Neuron (in vitro differentiated cells): ENCODE results near the gene DPY19L3.
A peak's percentile ranks its signal among the peaks of the same experiment; 100 is the strongest.

Experiments used
- H2AFZ ChIP-seq: one replicate; pipeline ENCODE4 v1.6.1; 2013; ENCODE audit warnings: low read depth, mild to moderate bottlenecking, inconsistent platforms, low read length, moderate library complexity
- H3K27me3 ChIP-seq: one replicate; pipeline ENCODE4 v1.6.1; 2013; ENCODE audit warnings: low read length; ENCODE audit not compliant: insufficient read depth
- H3K36me3 ChIP-seq: one replicate; pipeline ENCODE4 v1.6.1; 2013; ENCODE audit warnings: low read length; ENCODE audit not compliant: insufficient read depth
- H3K4me1 ChIP-seq: one replicate; pipeline ENCODE4 v1.6.1; 2013; ENCODE audit warnings: low read length; ENCODE audit not compliant: insufficient read depth
- H3K4me3 ChIP-seq: 2 replicates; pipeline ENCODE4 v1.5.1; 2013; ENCODE audit warnings: mild to moderate bottlenecking, low read length, moderate library complexity
- H3K9me3 ChIP-seq: one replicate; pipeline ENCODE4 v1.6.1; 2013; ENCODE audit warnings: low read length

The DPY19L3 gene, protein sequence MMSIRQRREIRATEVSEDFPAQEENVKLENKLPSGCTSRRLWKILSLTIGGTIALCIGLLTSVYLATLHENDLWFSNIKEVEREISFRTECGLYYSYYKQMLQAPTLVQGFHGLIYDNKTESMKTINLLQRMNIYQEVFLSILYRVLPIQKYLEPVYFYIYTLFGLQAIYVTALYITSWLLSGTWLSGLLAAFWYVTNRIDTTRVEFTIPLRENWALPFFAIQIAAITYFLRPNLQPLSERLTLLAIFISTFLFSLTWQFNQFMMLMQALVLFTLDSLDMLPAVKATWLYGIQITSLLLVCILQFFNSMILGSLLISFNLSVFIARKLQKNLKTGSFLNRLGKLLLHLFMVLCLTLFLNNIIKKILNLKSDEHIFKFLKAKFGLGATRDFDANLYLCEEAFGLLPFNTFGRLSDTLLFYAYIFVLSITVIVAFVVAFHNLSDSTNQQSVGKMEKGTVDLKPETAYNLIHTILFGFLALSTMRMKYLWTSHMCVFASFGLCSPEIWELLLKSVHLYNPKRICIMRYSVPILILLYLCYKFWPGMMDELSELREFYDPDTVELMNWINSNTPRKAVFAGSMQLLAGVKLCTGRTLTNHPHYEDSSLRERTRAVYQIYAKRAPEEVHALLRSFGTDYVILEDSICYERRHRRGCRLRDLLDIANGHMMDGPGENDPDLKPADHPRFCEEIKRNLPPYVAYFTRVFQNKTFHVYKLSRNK

DNA sequence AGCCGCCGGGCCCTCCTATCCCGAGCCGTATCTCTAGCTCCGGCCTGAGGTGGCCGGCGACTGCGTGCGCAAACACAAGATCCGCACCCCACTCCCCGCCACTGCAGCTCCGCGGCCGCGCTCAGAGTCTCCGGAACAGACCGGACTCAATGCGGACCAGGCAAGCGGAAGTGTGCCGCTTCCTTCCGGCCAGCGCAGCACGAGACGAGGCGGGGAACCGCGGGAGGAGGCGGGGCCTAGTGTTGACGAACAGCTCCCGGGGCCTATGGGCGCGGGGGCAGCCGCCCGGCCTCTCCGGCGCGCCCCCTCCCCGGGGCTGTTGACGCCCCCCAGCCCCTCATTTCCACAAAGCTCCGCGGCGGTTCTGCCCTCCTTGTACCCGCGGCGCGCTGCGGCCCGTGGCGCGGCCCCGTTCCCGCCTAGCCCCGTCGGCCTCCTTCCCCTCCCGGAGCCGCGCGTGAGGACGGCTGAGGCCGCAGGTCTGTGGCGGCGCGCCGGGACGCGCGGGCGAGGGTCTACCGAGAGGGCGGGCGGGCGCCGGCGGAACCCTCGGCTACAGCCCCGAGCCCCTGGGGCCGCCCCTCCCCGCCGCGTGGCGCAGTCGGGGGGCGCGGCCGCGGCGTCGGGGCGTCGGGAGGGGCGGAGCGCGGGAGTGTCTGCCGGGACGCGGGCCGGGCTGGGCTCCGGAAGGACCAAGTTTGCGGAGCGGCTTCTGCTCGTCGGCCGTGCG lies at the start of gene DPY19L3:
Gene DPY19L3, plus strand, starts transcription at position 340 of the 730 bp plus-strand sequence. CDS start 2,484 bp downstream, outside the sequence.
- Histone ChIP-seq H3K36me3 (peaks cover 27% of the 10 kb centered on the region), H3K27me3 (no peaks in the 10 kb centered on the region), H2AFZ (peak within 1 kb of the TSS; percentile 65), H3K4me1 (peaks cover 21% of the 10 kb centered on the region), H3K9me3 (no peaks in the 10 kb centered on the region), H3K4me3 (peak within 1 kb of the TSS; percentile 96)

DNA sequence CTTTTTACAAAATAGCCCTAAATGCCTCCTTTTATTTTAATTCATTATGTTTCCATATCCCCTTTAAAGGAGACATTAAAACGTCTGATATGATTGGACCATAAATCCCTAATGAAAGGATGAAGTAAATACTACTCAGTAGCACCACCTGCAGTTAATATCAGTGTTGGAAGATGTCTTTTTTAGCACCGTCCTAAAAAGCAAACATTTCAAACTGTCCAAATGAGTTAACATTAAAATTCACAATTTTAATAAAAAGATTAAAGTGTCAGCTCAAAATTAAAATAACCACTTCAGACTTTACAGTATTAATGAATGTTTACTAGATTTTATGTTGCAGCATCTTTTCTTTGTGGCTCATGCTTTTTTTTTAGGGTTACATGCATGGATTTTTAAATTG lies 47.9 kb upstream of the DPY19L3 start:
- H3K27me3 ChIP-seq = no peaks in the 10 kb centered on the region
- peaks cover 80% of the 10 kb centered on the region for H3K36me3 ChIP-seq

DNA sequence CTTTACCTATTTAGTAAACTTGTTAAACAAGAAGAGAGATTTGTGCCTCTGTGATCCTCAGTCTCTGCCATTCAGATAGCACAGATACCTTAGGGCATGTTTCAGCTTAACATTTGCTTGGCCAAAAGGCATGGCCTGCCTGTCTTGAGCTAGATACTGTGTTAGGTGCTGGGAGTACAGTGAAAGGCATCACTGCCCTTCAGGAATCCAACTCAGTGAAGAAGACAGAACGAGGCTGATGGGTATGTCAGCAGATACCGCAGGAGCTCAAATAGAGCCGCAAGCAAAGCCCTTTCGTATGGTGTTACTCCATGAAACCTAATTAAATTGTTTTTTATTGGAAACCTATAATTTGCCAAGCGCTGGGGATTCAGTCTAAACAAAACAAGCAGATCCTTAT lies 47.2 kb upstream of the DPY19L3 start:
- Histone ChIP-seq H3K9me3 (no peaks in the 10 kb centered on the region), H3K4me3 (no peak overlapping the region), H2AFZ (no peak overlapping the region), H3K27me3 (no peaks in the 10 kb centered on the region), H3K4me1 (no peaks in the 10 kb centered on the region), H3K36me3 (peaks cover 78% of the 10 kb centered on the region)

More for the DNA sequence above, 47.9 kb upstream of the DPY19L3 start:
- Histone ChIP-seq H3K4me3 (no peak overlapping the region), H3K4me1 (no peaks in the 10 kb centered on the region), H3K9me3 (no peaks in the 10 kb centered on the region), H2AFZ (no peak overlapping the region)

DNA sequence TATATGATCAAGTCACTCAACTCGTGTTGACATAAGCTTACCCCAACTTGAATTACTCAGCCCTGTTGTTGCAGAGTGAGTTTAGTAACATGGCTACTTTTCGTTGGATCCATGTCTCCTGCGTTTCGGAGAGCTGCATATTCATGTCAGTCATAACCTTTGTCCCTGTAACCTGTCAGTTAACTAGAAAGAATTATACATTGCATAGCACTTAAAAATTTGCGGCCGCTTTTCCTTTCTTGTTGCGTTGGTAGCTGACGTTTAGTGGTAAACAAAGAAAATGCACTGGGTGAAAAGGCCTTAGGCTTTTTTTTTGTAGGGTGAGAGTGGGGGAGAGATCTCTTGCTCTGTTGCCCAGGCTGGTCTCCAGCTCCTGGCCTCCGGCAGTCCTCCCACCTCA lies 46.0 kb upstream of the DPY19L3 start:
- Histone ChIP-seq H3K4me3 (no peak overlapping the region), H3K36me3 (peaks cover 74% of the 10 kb centered on the region), H3K4me1 (no peaks in the 10 kb centered on the region), H3K27me3 (no peaks in the 10 kb centered on the region), H2AFZ (no peak overlapping the region), H3K9me3 (no peaks in the 10 kb centered on the region)

DNA sequence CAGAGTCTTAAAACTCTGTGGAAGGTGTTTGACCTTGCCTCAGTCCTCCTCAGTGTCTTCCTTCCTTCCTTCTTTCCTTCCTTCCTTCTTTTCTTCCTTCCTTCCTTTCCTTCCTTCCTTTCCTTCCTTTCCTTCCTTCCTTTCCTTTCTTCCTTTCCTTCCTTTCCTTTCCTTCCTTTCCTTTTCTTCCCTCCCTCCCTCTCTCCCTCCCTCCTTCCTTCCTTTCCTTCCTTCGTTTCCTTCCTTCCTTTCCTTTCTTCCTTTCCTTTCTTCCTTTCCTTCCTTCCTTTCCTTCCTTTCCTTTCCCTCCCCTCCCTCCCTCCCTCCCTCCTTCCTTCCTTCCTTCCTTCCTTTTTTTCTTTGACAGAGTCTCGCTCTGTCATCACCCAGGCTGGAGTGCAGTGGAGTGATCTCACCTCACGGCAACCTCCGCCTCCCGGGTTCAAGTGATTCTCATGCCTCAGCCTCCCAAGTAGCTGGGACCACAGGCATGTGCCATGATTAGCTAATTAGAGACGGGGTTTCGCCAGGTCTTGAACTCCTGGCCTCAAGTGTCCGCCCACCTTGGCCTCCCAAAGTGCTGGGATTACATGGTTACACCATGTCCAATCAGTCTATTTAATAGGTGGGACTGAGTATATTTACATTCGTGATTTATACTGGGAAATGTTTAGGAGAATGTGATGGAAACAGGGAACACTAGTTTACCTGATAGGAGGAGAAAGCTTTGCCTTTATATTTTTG lies 43.8 kb upstream of the DPY19L3 start:
- Histone ChIP-seq H3K4me1 (no peaks in the 10 kb centered on the region), H3K27me3 (no peaks in the 10 kb centered on the region), H3K4me3 (no peak overlapping the region), H3K36me3 (peaks cover 74% of the 10 kb centered on the region), H3K9me3 (peaks cover 2% of the 10 kb centered on the region), H2AFZ (no peak overlapping the region)

DNA sequence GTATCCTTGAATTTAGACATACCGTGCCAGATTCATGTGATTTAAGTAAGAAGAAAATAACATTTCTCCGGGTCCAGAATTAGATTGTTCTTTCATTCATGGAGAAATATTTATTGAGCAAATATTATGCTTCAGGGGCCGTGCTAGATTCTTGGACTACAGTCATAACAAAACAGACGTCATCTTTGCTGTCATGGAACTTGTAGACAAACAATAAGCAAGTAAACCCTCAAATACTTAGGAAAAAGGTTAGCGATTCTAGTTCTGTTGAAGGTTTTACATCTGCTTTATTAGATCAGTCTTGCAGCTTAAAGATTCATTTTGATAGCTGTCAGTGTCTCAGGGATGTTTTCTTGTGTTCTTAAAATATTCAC lies 43.3 kb upstream of the DPY19L3 start:
- peaks cover 74% of the 10 kb centered on the region for H3K36me3 ChIP-seq

DNA sequence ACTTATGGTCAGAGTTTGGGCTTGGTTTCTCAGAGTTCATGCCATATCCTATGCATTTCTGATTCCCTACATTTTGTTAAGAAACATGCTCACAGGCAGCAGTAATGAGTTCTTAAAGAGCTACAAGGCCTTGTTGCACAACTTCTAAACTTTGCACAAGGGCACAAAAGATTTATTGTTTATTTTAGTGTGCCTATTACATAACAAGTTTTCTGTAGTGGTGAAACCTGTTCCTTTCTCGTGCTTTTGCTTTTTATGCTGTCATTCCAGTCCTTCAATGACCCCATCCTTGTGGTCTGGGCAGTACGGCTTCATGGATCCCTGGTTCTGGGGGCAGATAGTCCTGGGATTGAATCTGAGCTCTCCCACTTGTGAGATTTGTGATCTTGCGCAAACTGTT lies 42.4 kb upstream of the DPY19L3 start:
- H3K9me3 ChIP-seq = peaks cover 2% of the 10 kb centered on the region
- no peaks in the 10 kb centered on the region for H3K27me3 ChIP-seq
- peaks cover 65% of the 10 kb centered on the region for H3K36me3 ChIP-seq
- no peaks in the 10 kb centered on the region for H3K4me1 ChIP-seq
- no peak overlapping the region for H3K4me3 ChIP-seq
- no peak overlapping the region for H2AFZ ChIP-seq

More for the DNA sequence above, 43.3 kb upstream of the DPY19L3 start:
- no peak overlapping the region for H2AFZ ChIP-seq
- no peaks in the 10 kb centered on the region for H3K4me1 ChIP-seq
- peaks cover 2% of the 10 kb centered on the region for H3K9me3 ChIP-seq
- no peak overlapping the region for H3K4me3 ChIP-seq
- no peaks in the 10 kb centered on the region for H3K27me3 ChIP-seq

DNA sequence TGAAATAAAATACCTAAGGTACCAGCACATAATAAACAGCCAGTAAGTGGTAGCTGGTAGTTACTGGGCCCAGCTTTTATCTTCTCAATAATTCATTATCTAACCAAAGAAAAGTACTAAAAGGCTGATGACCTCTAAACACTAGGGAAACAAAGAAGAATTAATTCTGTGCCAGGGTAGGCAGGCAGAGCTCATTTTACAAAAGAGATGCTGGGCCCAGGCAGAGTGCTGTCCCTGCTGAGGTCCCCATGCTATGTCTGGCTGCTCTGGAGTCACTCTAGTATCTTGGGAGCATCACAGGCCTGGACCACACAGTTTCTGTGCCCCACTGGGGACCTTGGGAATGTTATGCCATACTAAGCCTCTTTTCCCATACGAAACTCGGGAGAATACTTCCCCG lies 41.9 kb upstream of the DPY19L3 start:
- no peaks in the 10 kb centered on the region for H3K4me1 ChIP-seq

DNA sequence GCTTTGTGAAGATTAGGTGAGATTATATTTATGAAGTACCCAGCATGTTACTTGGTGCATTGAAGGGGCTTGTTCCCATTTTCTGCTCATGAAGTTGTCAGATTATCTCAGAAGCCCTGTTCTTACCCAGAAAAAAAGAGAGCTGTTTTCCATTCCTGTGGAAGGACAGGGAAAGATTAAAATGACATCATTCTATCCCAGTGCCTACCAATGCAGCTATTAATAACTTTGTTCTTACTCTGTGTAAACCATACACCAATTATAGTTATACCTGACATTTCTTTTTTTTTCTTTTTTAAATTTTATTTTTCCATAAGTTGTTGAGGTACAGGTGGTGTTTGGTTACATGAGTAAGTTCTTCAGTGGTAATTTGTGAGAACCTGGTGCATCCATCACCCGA lies 41.5 kb upstream of the DPY19L3 start:
- Histone ChIP-seq H2AFZ (no peak overlapping the region), H3K4me1 (no peaks in the 10 kb centered on the region), H3K9me3 (peaks cover 2% of the 10 kb centered on the region), H3K36me3 (peaks cover 58% of the 10 kb centered on the region), H3K27me3 (no peaks in the 10 kb centered on the region), H3K4me3 (no peak overlapping the region)

More for the DNA sequence above, 41.9 kb upstream of the DPY19L3 start:
- Histone ChIP-seq H2AFZ (no peak overlapping the region), H3K27me3 (no peaks in the 10 kb centered on the region), H3K36me3 (peaks cover 62% of the 10 kb centered on the region), H3K9me3 (peaks cover 2% of the 10 kb centered on the region), H3K4me3 (no peak overlapping the region)

DNA sequence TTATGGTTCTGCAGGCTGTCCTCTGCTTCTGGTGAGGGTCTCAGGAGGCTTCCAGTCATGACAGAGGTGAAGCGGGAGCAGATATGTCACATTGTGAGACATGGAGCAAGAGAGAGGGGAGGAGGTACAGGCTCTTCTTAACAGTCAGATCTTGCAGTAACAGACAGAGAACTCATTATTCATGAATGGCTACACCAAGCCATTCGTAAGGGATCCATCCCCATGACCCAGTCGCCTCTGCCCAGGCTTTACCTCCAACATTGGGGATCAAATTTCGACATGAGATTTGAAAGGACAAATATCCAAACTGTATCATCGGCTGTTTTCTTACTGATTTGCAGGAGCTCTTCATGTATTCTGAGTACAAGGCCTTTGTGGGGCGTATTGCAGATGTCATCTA lies 38.5 kb upstream of the DPY19L3 start:
- Histone ChIP-seq H3K4me3 (no peak overlapping the region), H3K9me3 (peaks cover 2% of the 10 kb centered on the region), H3K4me1 (no peaks in the 10 kb centered on the region), H3K36me3 (peaks cover 43% of the 10 kb centered on the region), H2AFZ (no peak overlapping the region), H3K27me3 (no peaks in the 10 kb centered on the region)

DNA sequence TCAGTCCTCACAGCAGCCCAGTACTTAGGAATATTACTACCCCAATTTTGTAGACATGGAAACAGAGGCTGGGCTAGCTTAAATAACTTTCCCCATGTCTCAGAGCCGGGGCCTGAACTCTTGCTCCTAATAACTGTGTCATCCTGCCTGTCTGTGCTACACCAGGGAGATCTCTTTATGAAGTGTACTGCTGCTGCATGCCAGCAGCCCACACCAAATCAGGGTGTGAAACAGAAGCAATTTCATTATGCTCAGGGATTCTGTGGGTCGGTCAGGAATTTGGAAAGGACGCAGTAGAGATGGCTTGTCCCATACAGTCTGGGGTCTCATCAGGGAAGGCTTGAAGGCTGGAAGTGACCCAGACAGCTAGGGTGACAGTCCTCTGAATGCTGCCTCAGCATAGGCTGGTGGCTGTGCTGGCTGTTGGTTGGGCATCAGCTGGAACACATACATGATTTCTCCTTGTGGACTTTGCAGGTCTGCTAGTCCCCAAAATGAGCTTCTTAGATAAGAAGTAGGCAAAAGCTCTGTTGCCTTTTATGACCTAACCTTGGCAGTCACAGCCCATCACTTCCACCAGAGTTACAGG lies 37.5 kb upstream of the DPY19L3 start:
- Histone ChIP-seq H2AFZ (no peak overlapping the region), H3K27me3 (no peaks in the 10 kb centered on the region), H3K4me1 (no peaks in the 10 kb centered on the region), H3K4me3 (no peak overlapping the region), H3K36me3 (peaks cover 48% of the 10 kb centered on the region), H3K9me3 (peaks cover 6% of the 10 kb centered on the region)

DNA sequence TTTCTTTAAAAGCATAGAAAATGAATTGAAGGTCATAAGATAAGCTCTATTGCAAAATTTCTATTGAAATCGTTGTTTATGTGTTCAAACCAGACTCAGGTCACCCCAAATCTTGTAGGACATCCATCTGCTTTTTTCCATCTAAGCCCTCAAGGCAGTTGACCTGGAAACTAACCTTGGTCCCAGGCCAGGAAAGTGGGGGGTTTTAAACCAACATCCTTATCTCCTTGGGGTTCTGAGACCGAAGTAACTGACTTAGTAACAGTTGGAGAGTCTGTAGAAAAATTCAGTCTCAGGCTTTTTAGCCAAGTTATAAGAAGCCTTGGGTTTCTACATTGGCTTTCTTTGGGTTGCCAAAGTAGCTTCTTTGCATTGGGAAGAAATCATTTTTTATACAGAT lies 36.8 kb upstream of the DPY19L3 start:
- no peaks in the 10 kb centered on the region for H3K4me1 ChIP-seq
- H3K4me3 ChIP-seq = no peak overlapping the region
- H3K36me3 ChIP-seq = peaks cover 41% of the 10 kb centered on the region
- H3K9me3 ChIP-seq = peaks cover 6% of the 10 kb centered on the region
- H3K27me3 ChIP-seq = no peaks in the 10 kb centered on the region
- H2AFZ ChIP-seq = no peak overlapping the region
